HG02642 (cell line): ENCODE results near the gene PORCN.

Experiments
- ATAC-seq: cut with Tn5 transposase; IDR thresholded peaks from one replicate; pipeline ENCODE4 v1.9.1; 2021; ENCODE audit warnings: mild to moderate bottlenecking; ENCODE audit not compliant: unreplicated experiment, poor library complexity

PORCN gene

GRCh38 chrX:48508400-48509244 lies at the start of gene PORCN:
Gene PORCN, plus strand, starts transcription at chrX:48508992. Its CDS starts 829 bp downstream, at chrX:48509821.
- peak; percentile 87 for ATAC-seq

GRCh38 chrX:48459483-48459882 lies 49.3 kb upstream of the PORCN start:
- ATAC-seq, result no peak

GRCh38 chrX:48460031-48460430 lies 48.8 kb upstream of the PORCN start:
- no peak for ATAC-seq

- ATAC-seq, result no peak
Measured at GRCh38 chrX:48460606-48461005, 48.2 kb upstream of the PORCN start.

- ATAC-seq, result no peak
Measured at GRCh38 chrX:48461830-48462229, 47.0 kb upstream of the PORCN start.

GRCh38 chrX:48465336-48465933 lies 43.4 kb upstream of the PORCN start:
- ATAC-seq, result no peak

GRCh38 chrX:48466696-48467095 lies 42.1 kb upstream of the PORCN start:
- no peak for ATAC-seq

- no peak for ATAC-seq
Measured at GRCh38 chrX:48467281-48467761, 41.5 kb upstream of the PORCN start.

- ATAC-seq, result peak; percentile 69
Measured at GRCh38 chrX:48468247-48468671, 40.5 kb upstream of the PORCN start.

- ATAC-seq, result no peak
Measured at GRCh38 chrX:48468693-48469691, 39.8 kb upstream of the PORCN start.

GRCh38 chrX:48470110-48470832 lies 38.5 kb upstream of the PORCN start, which contains the start of gene SLC38A5:
Gene SLC38A5, minus strand, starts transcription at chrX:48470260. Its CDS starts 2,336 bp downstream, at chrX:48467924.
- no peak for ATAC-seq

- no peak for ATAC-seq
Measured at GRCh38 chrX:48470833-48471118, 38.0 kb upstream of the PORCN start.

GRCh38 chrX:48471504-48471903 lies 37.3 kb upstream of the PORCN start:
- ATAC-seq, result no peak

GRCh38 chrX:48472225-48472624 lies 36.6 kb upstream of the PORCN start:
- ATAC-seq, result no peak

- ATAC-seq, result no peak
Measured at GRCh38 chrX:48472851-48473703, 35.7 kb upstream of the PORCN start.

GRCh38 chrX:48473704-48473990 lies 35.1 kb upstream of the PORCN start:
- no peak for ATAC-seq

GRCh38 chrX:48474127-48474526 lies 34.7 kb upstream of the PORCN start:
- no peak for ATAC-seq

- ATAC-seq, result no peak
Measured at GRCh38 chrX:48474581-48474980, 34.2 kb upstream of the PORCN start.

GRCh38 chrX:48475296-48475695 lies 33.5 kb upstream of the PORCN start:
- ATAC-seq, result no peak
